Stimulated activated effector memory CD8-positive, alpha-beta T cell treated with anti-CD3 and anti-CD28 coated beads, Interleukin-12 subunit alpha, Interleukin-12 subunit beta, amount 100 ng/mL, for 72 hours (primary cell): ENCODE measurements around the gene SMTN.

ENCODE experiments used
- ATAC-seq: fragments of 150-1000 bp; cut with Tn5 transposase; 2 replicates; pipeline ENCODE4 v1.10.0; 2021
- DNase-seq, 2 donors: peaks; one replicate each; pipeline ENCODE4 v3.0.0; 2021 to 2022; ENCODE audit warnings: low spot score in 2 of 2
- H3K27ac Mint-ChIP-seq: one replicate; pipeline ENCODE4 v1.8.0; 2022; ENCODE audit warnings: mild to moderate bottlenecking, mixed read lengths
- H3K36me3 Mint-ChIP-seq: one replicate; pipeline ENCODE4 v1.8.0; 2022; ENCODE audit warnings: mild to moderate bottlenecking, mixed read lengths
- H3K4me1 Mint-ChIP-seq: one replicate; pipeline ENCODE4 v1.8.0; 2022; ENCODE audit warnings: mixed read lengths
- H3K4me3 Mint-ChIP-seq: one replicate; pipeline ENCODE4 v1.8.0; 2022; ENCODE audit warnings: mild to moderate bottlenecking, mixed read lengths
- H3K9me3 Mint-ChIP-seq: one replicate; pipeline ENCODE4 v1.8.0; 2022; ENCODE audit warnings: mixed read lengths

Gene SMTN

DNA sequence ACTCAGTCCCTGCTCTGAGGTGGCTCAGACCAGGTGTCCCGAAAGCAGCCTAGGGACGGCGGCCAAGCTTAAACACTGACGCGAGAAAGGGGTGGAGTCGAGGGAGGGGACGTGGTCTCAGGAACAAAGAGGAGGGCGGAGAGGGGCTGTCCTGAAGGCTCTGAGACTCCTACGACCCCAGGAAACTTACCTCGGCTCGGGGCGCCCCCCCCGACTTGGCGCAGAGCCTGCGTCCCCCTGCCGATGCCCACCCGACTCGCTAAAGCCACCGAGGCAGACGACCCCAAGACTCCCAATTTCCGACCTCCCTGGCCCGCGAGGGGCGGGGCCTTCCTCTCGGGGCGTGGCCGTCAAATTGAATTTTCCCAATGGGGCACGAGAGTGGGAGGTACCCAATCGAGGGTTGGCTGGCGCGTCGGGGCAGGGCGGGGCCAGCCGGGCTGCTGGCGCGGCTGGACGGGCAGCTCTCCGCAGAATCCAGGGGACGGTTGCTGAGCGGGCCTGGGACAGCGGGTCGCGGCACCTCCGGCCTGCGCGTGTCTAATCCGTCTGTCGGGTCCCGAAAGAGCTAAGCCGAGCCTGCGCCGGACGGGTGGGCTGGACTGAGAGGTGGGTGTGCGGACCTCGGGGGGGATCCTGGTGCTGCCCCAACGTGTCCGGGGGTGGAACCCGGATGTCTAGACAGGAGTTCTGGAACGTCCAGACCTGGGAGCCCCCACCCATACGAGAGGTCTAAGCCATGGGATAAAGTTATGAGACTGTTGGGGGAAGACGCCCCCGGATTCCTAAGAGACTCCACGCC, at the start of gene SMTN:
TSS of gene SMTN (plus strand) at position 471 of the 802 bp plus-strand sequence. CDS start 1,941 bp downstream, outside the sequence.
- Mint-ChIP-seq H3K27ac (peak within 1 kb of the TSS; percentile 52), H3K36me3 (no peaks in the 10 kb centered on the region), H3K9me3 (no peaks in the 10 kb centered on the region), H3K4me1 (peaks cover 48% of the 10 kb centered on the region), H3K4me3 (peak within 1 kb of the TSS; percentile 87)
- DNase-seq (peak; percentile 83 to 95), ATAC-seq (peak; percentile 77)

DNA sequence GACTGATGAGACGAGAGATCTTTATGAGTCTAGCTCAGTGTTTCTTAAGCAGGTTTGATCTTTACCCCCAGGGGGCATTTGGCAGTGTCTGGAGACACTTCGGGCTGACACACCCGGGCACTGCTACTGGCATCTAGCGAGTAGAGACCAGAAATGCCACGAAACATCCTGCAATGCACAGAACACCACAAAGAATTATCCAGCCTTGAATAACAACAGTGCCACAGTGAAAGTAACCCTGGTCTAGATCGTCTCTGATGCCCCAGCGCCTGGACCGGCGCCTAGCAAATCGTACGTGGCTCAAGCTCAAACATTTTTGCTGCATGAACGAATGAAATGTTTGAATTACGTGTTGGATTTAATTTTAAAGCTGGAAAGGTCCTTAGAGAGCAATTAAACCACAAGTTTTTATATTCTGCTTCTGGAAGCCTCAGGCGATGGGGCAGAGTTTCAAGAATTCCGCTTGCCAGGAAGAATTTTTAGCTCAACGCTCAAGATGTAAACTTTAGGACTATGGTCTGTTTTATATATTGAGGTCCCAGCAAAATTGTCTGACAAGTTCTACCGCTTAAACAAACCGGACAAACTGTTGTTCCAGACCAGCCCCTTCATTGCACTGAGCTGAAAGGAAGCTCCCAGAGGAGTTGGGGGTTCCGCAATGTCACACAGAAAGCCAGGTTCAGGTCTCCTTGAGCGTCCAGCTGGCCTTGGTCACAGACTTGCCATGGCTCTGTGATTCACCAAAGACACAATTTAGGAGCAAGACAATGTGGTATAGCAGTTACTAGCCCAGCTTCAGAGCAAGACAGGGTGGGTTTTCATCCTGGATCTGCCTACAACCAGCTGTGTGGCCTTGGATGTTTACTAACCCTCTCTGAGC, 44.2 kb upstream of the SMTN start:
- H3K4me3 Mint-ChIP-seq, result no peak overlapping the region
- no peaks in the 10 kb centered on the region for H3K36me3 Mint-ChIP-seq
- H3K27ac Mint-ChIP-seq, result no peak overlapping the region
- DNase-seq, result no peak
- H3K4me1 Mint-ChIP-seq, result no peaks in the 10 kb centered on the region
- H3K9me3 Mint-ChIP-seq, result no peaks in the 10 kb centered on the region
- ATAC-seq, result no peak

DNA sequence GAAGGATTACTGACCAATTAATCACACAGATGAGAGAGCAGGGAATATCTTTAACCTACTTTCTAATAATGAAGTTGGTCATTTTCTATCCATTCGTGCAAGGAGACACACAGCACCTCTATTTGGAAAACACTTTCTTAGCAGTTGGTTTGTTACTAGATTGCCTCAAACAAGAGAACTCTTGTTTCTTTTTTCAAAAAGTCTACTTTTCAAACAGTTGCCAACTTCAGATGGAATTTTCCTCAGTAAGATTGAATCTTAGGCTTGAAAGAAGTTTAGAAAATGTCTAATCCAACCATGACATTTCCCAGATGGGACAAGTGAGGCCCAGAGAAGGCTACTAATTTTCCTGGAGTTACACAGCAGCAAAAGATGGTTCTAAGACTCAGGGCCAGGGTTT, 42.4 kb upstream of the SMTN start:
- no peak for ATAC-seq

DNA sequence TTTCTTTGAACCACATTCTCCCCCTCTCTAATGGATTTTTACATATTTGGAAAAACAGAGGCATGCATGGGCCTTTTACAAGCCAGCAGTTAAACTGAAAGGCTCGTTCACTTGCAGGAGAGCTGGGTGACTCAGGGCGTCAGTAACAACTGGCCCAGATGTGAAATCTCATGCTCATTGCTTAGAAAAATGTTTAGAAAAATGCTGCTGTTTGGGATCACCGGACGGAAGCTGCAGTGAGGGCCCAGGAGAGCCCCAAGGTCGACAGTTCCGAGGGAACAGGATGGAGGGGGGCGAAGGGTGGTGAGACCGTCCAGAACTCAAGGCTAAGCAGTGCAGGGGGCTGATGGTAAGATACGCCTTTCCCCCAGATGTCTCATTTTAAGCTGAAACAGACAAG, 41.7 kb upstream of the SMTN start:
- H3K9me3 Mint-ChIP-seq, result no peaks in the 10 kb centered on the region
- no peaks in the 10 kb centered on the region for H3K36me3 Mint-ChIP-seq
- DNase-seq, result no peak
- no peaks in the 10 kb centered on the region for H3K4me1 Mint-ChIP-seq
- no peak overlapping the region for H3K4me3 Mint-ChIP-seq
- H3K27ac Mint-ChIP-seq, result no peak overlapping the region
- no peak for ATAC-seq

More for the DNA sequence above, 42.4 kb upstream of the SMTN start:
- H3K9me3 Mint-ChIP-seq, result no peaks in the 10 kb centered on the region
- no peaks in the 10 kb centered on the region for H3K36me3 Mint-ChIP-seq
- no peak for DNase-seq
- no peaks in the 10 kb centered on the region for H3K4me1 Mint-ChIP-seq
- no peak overlapping the region for H3K27ac Mint-ChIP-seq
- H3K4me3 Mint-ChIP-seq, result no peak overlapping the region

DNA sequence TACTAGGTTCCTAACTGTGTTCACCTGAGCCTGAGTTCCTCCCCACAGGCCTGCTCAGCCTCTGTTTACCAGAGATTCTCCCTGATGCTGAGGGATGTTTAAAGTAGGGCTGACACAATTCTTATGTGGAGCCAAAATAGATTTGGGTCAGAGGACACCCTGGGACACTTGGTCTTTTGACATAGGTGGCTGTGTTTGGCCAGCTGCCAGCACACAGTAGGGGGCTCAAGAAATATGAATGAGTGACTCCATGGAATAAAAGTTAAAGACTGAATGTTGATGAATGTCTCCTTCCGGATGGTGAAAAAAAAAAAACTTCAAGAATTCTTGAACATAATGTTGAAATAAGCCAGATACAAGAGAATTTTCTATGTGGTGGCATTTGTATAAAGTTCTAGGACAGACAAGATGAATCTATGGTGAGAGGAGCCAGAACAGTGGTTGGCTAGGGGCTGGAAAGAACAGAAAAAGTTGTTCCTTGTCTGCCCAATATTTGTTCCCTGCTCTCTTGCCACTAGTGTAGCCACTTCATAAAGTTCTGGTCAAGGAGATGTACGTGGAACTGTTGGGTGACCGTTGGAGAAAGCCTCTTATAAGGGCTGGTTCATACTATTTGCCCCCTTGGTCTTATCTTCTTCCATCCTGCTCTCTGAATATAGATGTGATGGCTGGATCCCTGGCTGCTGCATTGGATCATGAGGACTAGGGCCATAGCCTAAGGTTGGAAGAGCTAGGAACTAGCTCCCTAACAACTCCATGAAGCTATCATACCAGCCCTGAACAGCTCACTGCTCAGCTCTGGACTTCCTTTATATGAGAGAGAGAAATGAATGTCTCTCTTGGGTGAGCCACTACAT, 40.3 kb upstream of the SMTN start:
- H3K36me3 Mint-ChIP-seq, result no peaks in the 10 kb centered on the region
- no peak for ATAC-seq
- DNase-seq, result no peak
- H3K4me1 Mint-ChIP-seq, result no peaks in the 10 kb centered on the region
- no peak overlapping the region for H3K4me3 Mint-ChIP-seq
- no peaks in the 10 kb centered on the region for H3K9me3 Mint-ChIP-seq
- no peak overlapping the region for H3K27ac Mint-ChIP-seq

DNA sequence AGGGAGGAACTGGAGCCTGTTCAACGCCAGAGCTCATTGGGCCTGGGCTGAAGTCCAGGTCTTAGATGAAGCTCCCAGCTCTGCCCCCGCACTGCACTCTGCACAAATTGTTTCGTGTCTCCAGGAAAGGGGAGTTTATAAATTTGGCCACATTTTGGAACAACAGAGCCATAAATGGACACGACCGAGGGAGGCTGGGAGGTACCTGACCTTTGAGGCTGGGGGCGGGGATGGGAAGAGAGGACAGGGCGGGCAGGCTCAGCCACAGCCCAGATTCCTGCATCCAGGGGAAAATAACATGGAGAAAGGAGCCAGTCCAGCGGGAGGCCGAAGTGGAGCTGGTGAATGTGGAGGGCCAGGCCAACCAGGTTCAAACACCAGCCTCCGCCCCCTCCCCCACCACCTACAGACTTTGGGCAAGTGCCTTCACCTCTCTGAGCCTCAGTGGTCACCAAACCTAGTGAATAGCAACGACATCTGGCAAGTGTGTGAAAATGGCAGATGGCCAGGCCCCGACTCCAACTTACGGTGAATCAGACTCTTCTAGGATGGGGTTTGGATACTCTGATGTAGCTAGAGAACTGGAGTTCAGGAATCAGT, 36.8 kb upstream of the SMTN start:
- H3K4me1 Mint-ChIP-seq, result no peaks in the 10 kb centered on the region
- H3K4me3 Mint-ChIP-seq, result no peak overlapping the region
- H3K9me3 Mint-ChIP-seq, result no peaks in the 10 kb centered on the region
- no peak overlapping the region for H3K27ac Mint-ChIP-seq
- no peaks in the 10 kb centered on the region for H3K36me3 Mint-ChIP-seq
- DNase-seq (no peak), ATAC-seq (no peak)

DNA sequence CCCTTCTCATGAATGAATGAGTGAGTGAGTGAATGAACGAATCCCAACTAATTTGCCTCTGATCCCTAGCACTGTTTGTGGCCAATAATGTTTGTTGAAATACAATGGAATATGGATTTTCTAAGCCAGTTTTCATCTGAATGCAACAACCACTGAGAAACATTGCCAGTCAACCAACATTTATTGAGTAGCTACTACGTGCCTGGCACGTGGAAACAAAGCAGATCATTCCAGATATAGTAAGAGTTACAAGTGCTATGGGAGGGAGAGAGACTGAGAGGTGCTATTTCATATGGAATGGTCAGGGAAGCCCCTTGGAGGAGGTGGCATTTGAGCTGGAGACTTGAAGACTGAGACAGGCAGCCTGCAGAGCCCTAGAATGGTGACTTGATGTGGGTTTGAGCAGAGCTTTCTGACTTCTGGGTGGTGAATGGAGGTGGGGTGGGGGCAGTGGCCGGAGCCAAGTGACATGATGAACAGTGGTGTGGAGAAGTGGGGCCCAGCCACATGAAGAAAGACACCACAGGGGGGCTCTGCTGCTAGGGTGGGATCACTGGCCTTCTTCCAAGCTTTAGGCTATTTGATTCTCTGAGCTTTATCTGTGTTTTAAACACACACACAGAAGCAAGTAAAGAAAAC, 35.1 kb upstream of the SMTN start:
- Mint-ChIP-seq H3K36me3 (no peaks in the 10 kb centered on the region), H3K9me3 (no peaks in the 10 kb centered on the region), H3K27ac (no peak overlapping the region), H3K4me1 (no peaks in the 10 kb centered on the region), H3K4me3 (no peak overlapping the region)
- ATAC-seq (no peak), DNase-seq (no peak)

DNA sequence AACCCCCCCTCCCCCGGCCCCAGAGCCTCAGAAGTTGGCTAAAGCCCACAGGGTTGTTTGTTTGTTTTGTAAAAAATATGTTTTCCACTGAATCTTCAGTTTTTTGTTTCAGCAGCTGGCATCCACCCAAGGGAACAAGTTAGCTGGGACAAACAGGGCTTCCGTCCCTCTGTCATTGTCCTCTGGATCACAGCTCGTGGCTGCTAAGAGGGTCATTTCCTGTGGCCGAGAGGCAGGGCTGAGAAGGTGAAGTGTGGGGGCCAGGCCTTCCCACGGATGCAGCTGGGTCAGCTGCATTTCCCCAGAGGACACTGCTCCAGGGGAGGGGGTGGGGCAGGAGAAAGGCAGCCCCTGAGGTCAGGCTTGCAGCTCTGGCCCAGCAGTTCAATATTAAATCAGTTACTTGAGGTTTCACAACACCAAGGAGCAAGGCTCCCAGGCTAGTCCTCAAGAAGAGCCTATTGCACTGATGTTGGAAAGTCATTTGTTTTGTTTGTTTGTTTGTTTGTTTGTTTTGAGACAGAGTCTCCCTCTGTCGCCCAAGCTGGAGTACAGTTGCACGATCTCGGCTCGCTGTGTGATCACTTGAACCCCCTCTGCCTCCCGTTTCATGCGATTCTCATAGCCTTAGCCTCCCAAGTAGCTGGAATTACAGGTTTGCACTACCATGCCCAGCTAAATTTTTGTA, 34.4 kb upstream of the SMTN start:
- H3K9me3 Mint-ChIP-seq, result no peaks in the 10 kb centered on the region
- ATAC-seq (no peak), DNase-seq (no peak)
- H3K36me3 Mint-ChIP-seq, result no peaks in the 10 kb centered on the region
- H3K27ac Mint-ChIP-seq, result no peak overlapping the region
- H3K4me1 Mint-ChIP-seq, result no peaks in the 10 kb centered on the region
- no peak overlapping the region for H3K4me3 Mint-ChIP-seq

DNA sequence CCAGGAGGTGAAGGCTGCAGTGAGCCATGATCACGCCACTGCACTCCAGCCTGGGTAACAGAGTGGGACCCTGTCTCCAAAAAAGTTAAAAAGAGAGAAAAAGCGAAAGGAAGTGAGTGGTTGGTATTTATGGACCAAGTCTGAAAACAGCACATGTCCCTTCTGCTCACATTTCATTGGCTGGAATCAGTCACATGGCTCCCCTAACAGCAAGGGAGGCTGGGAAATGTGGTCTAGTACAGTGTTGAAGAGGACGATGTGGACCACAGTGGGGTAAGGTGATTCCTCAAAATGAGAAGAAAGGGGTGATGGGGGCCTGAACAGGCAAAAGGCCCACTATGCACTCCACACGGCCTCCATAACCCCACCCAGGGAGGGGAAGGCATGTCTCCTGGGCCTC, 32.5 kb upstream of the SMTN start:
- H3K27ac Mint-ChIP-seq, result no peak overlapping the region
- no peak for ATAC-seq
- peaks cover 5% of the 10 kb centered on the region for H3K4me1 Mint-ChIP-seq
- DNase-seq, result no peak
- H3K4me3 Mint-ChIP-seq, result no peak overlapping the region
- no peaks in the 10 kb centered on the region for H3K9me3 Mint-ChIP-seq
- H3K36me3 Mint-ChIP-seq, result no peaks in the 10 kb centered on the region

DNA sequence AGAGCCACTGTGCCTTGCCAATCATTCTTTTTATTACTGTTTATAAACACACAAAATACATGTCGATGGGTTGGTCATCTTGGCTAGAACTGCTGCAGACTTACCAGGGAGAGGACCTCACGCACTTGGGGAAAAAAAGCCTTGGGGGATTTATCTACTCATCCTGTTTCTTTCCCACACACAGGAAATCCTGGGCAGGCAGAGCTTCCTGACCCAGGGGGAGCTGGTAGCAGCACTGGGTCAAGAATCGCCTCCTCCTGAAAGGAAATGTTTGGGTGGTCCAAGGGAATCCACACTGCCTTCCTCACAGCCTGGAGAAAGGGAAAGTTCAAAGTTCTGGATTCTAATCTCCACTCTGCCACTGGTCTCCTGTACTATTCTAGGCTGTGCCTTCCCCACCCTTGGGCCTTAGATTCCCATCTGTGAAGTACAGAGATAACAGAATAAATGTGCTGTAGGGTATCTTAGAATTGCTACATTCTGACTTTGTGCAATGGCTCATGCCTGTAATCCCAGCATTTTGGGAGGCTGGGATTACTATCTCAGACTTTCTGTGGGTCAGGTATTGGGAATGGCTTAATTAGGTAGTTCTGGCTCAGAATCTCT, 31.2 kb upstream of the SMTN start:
- Mint-ChIP-seq H3K27ac (no peak overlapping the region), H3K4me1 (peaks cover 5% of the 10 kb centered on the region), H3K36me3 (no peaks in the 10 kb centered on the region), H3K4me3 (no peak overlapping the region), H3K9me3 (no peaks in the 10 kb centered on the region)
- DNase-seq (no peak), ATAC-seq (no peak)

DNA sequence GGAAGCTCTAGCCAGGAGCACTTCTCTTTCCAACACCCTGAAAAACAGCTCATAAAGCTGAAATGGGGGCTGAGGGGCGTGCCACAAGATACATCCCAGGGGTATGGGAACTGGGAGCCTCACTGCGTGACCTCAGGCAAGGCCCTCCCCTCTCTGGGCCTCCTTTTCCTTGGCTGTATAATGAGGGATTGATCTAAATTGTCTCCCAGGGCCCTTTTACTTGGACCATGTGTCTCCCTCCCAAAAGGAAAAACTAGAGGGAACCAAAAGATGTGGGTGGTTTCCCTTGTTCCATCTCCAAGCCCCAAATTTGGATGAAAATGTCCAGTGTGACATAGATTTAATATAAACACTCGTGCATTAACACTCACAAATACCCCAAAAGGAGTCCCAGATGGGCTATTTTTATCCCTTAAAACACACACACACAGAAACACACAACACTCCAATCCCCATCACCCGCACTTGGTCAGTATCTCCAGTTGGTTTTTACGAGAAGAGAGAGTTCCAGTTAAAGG, 25.9 kb upstream of the SMTN start:
- H3K36me3 Mint-ChIP-seq, result no peaks in the 10 kb centered on the region
- DNase-seq (no peak), ATAC-seq (no peak)
- H3K9me3 Mint-ChIP-seq, result no peaks in the 10 kb centered on the region
- H3K4me1 Mint-ChIP-seq, result peaks cover 5% of the 10 kb centered on the region
- H3K4me3 Mint-ChIP-seq, result no peak overlapping the region
- H3K27ac Mint-ChIP-seq, result no peak overlapping the region

DNA sequence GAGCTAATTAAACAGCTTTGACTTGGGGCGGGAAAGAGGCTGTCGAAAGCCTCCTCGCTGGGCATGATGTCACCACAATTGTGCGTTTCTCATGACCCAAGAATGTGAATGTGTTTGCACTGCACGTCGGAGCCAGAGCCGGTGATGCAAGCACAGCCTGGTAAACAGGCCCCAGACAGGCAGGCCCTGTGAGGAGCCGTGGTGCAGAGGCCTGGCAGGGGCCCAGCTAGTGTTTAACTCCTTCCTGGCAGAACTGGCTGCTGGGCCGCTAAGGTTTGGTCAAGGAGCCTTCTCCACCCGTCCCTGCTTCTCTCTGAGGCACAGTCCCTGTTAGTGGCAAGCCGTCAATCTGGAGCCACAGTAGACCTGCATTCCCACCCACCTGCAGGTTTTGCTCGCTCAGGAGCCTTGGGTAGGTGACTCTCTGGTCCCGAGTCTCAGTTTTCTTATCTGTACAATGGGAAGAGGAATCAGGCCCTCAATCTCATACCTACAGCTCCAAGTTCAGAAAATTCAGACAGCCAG, 25.4 kb upstream of the SMTN start:
- ATAC-seq (no peak), DNase-seq (no peak)
- no peak overlapping the region for H3K27ac Mint-ChIP-seq
- H3K4me1 Mint-ChIP-seq, result peaks cover 5% of the 10 kb centered on the region
- no peak overlapping the region for H3K4me3 Mint-ChIP-seq
- no peaks in the 10 kb centered on the region for H3K36me3 Mint-ChIP-seq
- no peaks in the 10 kb centered on the region for H3K9me3 Mint-ChIP-seq

DNA sequence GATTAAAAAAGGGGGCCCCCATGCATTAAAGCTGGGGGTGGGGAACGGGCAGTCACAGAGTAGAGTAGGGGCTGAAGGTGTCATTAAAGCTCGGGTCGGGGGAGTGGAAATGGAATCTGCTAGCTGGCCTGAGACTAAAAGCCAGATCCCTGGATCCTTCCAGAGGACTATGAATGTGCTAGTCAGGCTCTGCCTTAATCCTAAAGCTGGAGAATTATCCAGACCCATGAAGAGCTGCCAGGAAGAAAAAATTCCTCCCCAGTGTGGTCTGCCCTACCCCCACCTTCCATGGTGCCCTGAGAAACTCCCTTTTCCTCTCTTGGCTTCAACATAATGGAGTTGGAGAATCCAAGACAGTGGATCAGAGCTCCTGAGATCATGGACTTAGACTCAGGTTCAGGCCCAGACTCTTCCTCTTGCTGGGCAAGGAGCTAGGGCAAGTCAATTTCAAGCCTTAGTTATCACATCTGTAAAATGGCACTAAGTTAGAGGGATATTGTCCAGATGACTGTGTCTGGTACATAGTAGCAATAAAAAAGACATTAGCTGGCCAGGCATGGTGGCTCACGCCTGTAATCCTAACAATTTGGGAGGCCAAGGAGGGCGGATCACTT, 24.0 kb upstream of the SMTN start:
- H3K27ac Mint-ChIP-seq, result no peak overlapping the region
- no peak for ATAC-seq

More for the DNA sequence above, 24.0 kb upstream of the SMTN start:
- Mint-ChIP-seq H3K36me3 (no peaks in the 10 kb centered on the region), H3K4me1 (peaks cover 5% of the 10 kb centered on the region), H3K9me3 (no peaks in the 10 kb centered on the region), H3K4me3 (no peak overlapping the region)
- DNase-seq, result no peak
